ENCODE data around the gene NASP. TPM values are rescaled to one million over a fixed set of nuclear protein-coding genes. Genes with fewer than 3 reads are reported as not detected.
A peak's percentile ranks its signal among the peaks of the same experiment; 100 is the strongest.

NASP gene, protein sequence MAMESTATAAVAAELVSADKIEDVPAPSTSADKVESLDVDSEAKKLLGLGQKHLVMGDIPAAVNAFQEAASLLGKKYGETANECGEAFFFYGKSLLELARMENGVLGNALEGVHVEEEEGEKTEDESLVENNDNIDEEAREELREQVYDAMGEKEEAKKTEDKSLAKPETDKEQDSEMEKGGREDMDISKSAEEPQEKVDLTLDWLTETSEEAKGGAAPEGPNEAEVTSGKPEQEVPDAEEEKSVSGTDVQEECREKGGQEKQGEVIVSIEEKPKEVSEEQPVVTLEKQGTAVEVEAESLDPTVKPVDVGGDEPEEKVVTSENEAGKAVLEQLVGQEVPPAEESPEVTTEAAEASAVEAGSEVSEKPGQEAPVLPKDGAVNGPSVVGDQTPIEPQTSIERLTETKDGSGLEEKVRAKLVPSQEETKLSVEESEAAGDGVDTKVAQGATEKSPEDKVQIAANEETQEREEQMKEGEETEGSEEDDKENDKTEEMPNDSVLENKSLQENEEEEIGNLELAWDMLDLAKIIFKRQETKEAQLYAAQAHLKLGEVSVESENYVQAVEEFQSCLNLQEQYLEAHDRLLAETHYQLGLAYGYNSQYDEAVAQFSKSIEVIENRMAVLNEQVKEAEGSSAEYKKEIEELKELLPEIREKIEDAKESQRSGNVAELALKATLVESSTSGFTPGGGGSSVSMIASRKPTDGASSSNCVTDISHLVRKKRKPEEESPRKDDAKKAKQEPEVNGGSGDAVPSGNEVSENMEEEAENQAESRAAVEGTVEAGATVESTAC
- 10 to 100 TPM; 41.6 to 77.7 (median 72.1) TPM for total RNA-seq (2021; fragmentation: NEBNext Ultra II Directional; extraction: Animal tissue kit (Norgen Biotek cat#: 25700))
- long read RNA-seq, transcript NASP-202 (14 exons, 1,538 nt): major isoform, 26 of 40 reads
- long read RNA-seq, partial matches to known transcripts: 4 of 40 reads
- long read RNA-seq, other reads (novel, unspliced or antisense): 5 of 40 reads

DNA sequence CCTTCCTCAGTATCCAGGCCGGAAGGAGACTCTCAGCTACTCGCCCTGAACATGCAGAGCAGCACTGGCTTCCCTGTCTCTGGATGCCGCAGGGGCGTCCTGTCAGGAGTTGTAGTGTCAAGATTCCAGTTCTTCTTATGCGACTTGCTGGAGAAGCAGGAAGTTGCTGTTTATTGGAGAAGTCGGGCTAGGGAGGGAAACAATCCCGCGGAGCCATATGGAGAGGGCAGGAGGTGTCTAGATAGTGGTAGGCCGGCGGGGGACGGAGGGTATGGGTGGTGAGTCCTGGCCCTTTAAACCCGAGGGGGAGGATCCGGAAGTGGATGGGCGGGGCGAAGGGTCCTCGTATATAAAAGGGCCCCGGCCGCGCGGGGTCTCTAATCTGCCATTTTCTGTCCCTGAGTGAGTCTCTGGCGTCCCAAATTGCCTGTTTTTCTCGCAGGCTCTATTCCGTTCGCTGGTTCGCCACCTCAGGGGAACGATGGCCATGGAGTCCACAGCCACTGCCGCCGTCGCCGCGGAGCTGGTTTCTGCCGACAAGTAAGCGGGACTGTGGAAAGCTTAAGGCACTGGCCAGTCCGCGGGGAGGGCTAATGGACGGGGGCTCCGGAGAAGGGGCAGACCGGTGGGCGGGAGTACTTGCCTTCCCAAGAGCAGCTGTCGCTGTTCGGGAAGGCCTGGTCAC, at the start of gene NASP:
Gene NASP, plus strand, starts transcription at position 376 of the 685 bp plus-strand sequence. Its CDS starts 106 bp downstream, at position 482.
- peak; percentile 64 for DNase-seq
- peak within 1 kb of the TSS; percentile 98 for H3K27ac Mint-ChIP-seq

DNA sequence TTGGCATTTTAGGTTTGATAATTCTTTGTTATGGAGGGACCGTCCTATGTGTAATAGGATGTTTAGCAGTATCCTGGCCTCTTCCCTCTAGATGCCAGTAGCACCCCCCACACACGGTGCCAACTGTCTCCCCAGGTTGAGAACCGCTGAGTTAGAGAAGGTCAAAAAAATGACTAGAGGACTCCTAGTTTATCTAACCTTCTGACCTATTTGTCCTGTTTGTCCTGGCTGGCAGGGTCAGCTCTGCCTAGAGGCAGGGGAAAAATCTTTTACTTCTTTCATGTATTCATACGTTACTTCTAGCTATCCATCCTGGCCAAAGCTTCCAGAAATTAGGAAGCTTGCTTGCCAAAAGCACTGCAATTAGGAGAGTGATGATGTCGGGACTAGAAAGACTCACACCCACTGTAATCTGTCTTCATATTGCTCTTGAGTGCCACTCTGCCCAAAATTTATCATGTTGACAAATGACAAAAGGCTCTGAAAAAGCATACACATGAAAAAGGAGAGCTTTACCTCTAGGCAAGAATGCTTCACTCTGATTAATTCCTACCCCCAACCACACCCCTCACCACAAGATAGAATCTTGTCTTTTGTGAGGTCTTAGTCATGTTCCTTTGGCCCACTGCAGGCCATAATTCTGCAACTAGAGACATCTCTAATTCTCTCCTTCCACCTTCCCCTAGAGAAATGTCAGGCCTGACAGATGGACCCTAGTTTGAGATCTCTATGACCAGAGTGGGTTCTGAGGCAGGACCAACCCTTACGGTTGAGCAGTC, 47.7 kb upstream of the NASP start:
- Mint-ChIP-seq H3K9me3 (no peaks in the 10 kb centered on the region), H3K4me1 (ENCODE audit: low read depth) (no peaks in the 10 kb centered on the region), H3K27ac (no peak overlapping the region)

More for the DNA sequence above, at the start of gene NASP:
- H3K36me3 Mint-ChIP-seq (ENCODE audit: low read depth): no peaks in the 10 kb centered on the region
- TF ChIP-seq, protein P1, sequence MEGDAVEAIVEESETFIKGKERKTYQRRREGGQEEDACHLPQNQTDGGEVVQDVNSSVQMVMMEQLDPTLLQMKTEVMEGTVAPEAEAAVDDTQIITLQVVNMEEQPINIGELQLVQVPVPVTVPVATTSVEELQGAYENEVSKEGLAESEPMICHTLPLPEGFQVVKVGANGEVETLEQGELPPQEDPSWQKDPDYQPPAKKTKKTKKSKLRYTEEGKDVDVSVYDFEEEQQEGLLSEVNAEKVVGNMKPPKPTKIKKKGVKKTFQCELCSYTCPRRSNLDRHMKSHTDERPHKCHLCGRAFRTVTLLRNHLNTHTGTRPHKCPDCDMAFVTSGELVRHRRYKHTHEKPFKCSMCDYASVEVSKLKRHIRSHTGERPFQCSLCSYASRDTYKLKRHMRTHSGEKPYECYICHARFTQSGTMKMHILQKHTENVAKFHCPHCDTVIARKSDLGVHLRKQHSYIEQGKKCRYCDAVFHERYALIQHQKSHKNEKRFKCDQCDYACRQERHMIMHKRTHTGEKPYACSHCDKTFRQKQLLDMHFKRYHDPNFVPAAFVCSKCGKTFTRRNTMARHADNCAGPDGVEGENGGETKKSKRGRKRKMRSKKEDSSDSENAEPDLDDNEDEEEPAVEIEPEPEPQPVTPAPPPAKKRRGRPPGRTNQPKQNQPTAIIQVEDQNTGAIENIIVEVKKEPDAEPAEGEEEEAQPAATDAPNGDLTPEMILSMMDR (IDR thresholded peaks at IDR 0.05): no peak
- H3K9me3 Mint-ChIP-seq: no peaks in the 10 kb centered on the region
- peaks cover 8% of the 10 kb centered on the region for H3K27me3 Mint-ChIP-seq (ENCODE audit: insufficient read depth)
- peaks cover 28% of the 10 kb centered on the region for H3K4me1 Mint-ChIP-seq (ENCODE audit: low read depth)
- peak within 1 kb of the TSS; percentile 100 for H3K4me3 Mint-ChIP-seq

DNA sequence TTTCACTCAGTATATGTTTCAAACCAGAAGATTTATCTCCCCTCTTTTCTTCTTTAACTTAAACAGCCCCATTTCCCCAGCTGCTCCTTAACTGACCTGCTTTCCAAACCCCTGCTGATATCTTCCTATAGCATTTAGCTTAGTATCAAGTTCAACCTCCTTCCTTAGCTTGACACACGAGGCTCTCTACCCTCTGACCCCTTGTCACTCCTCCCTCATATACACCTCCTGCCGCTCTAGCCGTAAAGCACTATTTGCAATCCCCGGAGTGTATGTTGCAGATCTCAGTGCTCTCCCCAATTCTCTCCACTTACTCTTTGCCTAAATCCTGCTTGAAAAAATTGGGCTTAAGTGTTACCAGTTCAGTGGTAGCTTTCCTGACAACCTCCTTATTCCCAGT, 47.0 kb upstream of the NASP start:
- Mint-ChIP-seq H3K27me3 (ENCODE audit: insufficient read depth) (peaks cover 6% of the 10 kb centered on the region), H3K9me3 (no peaks in the 10 kb centered on the region), H3K27ac (no peak overlapping the region), H3K36me3 (ENCODE audit: low read depth) (no peaks in the 10 kb centered on the region), H3K4me1 (ENCODE audit: low read depth) (no peaks in the 10 kb centered on the region), H3K4me3 (no peak overlapping the region)
- TF ChIP-seq, protein P1 (IDR thresholded peaks at IDR 0.05): no peak
- no peak for DNase-seq

More for the DNA sequence above, 47.7 kb upstream of the NASP start:
- TF ChIP-seq, protein P1 (IDR thresholded peaks at IDR 0.05): no peak
- no peak overlapping the region for H3K4me3 Mint-ChIP-seq
- no peak for DNase-seq
- H3K27me3 Mint-ChIP-seq (ENCODE audit: insufficient read depth): peaks cover 6% of the 10 kb centered on the region
- no peaks in the 10 kb centered on the region for H3K36me3 Mint-ChIP-seq (ENCODE audit: low read depth)

DNA sequence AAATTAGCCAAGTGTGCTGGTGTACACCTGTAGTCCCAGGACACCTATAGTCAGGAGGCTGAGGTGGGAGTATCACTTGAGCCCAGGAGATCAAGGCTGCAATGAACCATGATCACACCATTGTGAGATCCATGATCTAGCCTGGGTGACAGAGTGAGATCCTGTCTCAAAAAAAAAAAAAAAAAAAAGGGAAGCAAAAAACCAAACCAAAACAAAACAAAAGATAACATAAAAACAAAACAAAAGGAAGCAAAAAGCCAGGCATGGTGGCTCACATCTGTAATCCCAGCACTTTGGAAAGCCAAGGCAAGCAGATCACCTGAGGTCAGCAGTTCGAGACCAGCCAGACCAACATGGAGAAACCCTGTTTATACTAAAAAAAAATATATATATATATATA, 42.6 kb upstream of the NASP start:
- peaks cover 5% of the 10 kb centered on the region for H3K27me3 Mint-ChIP-seq (ENCODE audit: insufficient read depth)
- no peaks in the 10 kb centered on the region for H3K36me3 Mint-ChIP-seq (ENCODE audit: low read depth)
- H3K4me3 Mint-ChIP-seq: no peak overlapping the region
- no peak for DNase-seq
- no peaks in the 10 kb centered on the region for H3K9me3 Mint-ChIP-seq
- TF ChIP-seq, protein P1 (IDR thresholded peaks at IDR 0.05): no peak
- H3K27ac Mint-ChIP-seq: no peak overlapping the region
- no peaks in the 10 kb centered on the region for H3K4me1 Mint-ChIP-seq (ENCODE audit: low read depth)

All from HFFc6 (cell line).